ENCODE measurements around the gene PRDX5.
"Not testable (repeated sequence)": the region's sequence is repeated elsewhere in the genome, so short reads cannot be mapped to it uniquely, and the experiment has no call there.

Gene PRDX5

DNA sequence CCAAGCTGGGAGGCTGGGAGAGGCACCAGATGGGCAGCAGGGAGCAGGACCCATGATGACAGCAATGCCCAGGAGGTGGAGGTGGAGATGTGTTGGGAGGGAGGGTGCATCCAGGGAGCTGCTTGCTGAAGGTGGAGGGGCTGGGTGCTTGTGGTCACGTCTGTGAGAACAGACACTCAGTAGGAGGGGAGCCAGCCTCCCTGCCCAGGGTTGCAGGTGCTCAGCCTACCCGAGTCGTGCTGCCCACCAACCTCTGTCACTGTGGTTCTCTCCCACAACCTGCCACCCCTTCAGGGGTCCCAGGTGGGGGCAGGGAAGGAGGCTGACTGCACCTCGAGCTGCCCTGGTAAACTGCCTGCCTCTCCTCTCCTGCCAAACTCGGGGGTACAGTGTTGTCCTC, 5.5 kb downstream of the PRDX5 start:
- H3K27ac ChIP-seq (ENCODE audit: low read length) = no peak overlapping the region
- 0 out of 2 replicates have a peak, but pooled peaks cover 5% of the 10 kb centered on the region for H3K4me1 ChIP-seq (ENCODE audit: insufficient read depth, low read length)
- H3K36me3 ChIP-seq (ENCODE audit: insufficient read depth, low read depth, low read length) = peaks cover 27% of the 10 kb centered on the region
- no peak overlapping the region for H3K9ac ChIP-seq (ENCODE audit: low read depth, low read length)
- no peak overlapping the region for H3K4me3 ChIP-seq (ENCODE audit: low read length)
- no peaks in the 10 kb centered on the region for H3K9me3 ChIP-seq (ENCODE audit: insufficient read depth, low read depth, low read length)
- no peaks in the 10 kb centered on the region for H3K27me3 ChIP-seq (ENCODE audit: insufficient read depth, low read length)

DNA sequence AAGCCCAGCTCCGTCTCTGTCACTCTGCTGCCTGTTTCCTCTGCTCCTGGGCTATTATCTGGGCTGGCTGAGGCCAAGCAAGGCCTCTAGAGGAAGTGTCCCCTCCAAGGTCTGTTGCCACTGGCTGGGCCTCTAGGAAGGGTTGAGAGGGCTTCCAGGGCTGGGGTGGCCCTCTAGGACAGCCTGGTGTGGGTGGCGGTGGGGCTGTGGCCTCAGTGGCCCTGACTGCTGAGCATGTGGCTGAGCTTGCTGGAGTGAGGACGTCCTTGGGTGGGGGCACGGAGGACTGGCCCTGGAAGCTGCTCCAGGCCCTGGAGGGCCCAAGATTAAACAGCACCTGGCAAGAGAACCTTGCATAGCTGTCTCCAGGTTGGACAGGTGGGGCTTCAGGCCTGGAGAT, 6.1 kb downstream of the PRDX5 start:
- not testable (repeated sequence) for H3K9ac ChIP-seq (ENCODE audit: low read depth, low read length); H3K4me1 ChIP-seq (ENCODE audit: insufficient read depth, low read length); H3K27ac ChIP-seq (ENCODE audit: low read length); H3K27me3 ChIP-seq (ENCODE audit: insufficient read depth, low read length); H3K4me3 ChIP-seq (ENCODE audit: low read length); H3K9me3 ChIP-seq (ENCODE audit: insufficient read depth, low read depth, low read length)
- peaks cover 27% of the 10 kb centered on the region for H3K36me3 ChIP-seq (ENCODE audit: insufficient read depth, low read depth, low read length)

DNA sequence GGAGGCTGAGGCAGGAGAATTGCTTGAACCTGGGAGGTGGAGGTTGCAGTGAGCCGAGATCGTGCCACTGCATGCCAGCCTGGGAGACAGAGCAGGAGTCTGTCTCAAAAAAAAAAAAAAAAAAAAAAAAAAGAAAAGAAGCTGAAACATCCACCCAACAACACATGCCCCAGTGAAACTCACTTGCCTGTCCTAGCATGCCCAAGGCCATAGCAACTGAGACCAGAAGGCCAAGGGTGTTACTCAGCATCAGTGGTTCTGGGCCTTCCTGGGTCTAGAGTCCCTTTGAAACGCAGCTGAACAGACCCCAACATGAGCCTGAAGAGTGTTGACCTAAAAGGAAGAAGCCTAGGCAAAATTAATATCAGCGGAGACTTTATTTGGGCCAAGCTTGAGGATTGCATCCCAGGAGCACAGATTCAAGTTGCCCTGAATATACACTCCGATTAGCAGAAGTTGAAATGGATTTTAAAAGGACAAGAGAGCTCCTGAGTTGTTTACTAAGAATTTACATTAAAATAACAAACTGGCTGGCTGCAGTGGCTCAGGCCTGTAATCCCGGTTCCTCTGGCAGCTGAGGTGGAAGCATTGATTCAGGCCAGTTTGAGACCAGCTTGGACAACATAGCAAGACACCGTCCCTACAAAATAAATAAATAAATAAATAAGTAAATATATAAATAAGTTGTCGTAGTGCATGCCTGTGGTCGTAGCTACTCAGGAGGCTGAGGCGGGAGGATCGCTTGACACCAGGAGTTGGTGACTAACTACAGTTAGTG, 7.0 kb downstream of the PRDX5 start:
- H3K27ac ChIP-seq (ENCODE audit: low read length) = no peak overlapping the region
- no peaks in the 10 kb centered on the region for H3K9me3 ChIP-seq (ENCODE audit: insufficient read depth, low read depth, low read length)
- peak overlapping the region; percentile 23; the same call in 1 of the 2 replicates for H3K9ac ChIP-seq (ENCODE audit: low read depth, low read length)
- H3K36me3 ChIP-seq (ENCODE audit: insufficient read depth, low read depth, low read length) = peaks cover 27% of the 10 kb centered on the region
- H3K4me1 ChIP-seq (ENCODE audit: insufficient read depth, low read length) = 0 out of 2 replicates have a peak, but pooled peaks cover 3% of the 10 kb centered on the region
- H3K4me3 ChIP-seq (ENCODE audit: low read length) = no peak overlapping the region
- H3K27me3 ChIP-seq (ENCODE audit: insufficient read depth, low read length) = no peaks in the 10 kb centered on the region

DNA sequence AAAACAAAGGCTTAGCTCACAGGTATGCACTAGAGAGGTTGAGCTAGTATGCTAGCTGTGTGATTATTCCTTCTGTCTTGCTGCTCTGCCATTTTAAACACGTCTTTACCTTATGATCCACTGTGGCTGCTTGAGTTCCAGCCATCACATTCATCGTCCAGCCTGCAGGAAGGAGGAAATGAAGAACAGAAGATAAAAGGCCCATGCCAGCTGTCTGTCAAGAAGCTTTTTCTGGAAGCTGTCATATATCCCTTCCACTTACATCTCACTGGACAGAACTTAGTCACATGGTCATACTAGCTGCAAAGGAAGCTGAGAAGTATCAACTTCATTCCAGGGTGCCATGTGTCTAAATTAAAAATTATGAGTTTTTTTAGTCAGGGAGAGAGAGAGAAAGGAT, 9.5 kb downstream of the PRDX5 start:
- no peaks in the 10 kb centered on the region for H3K27me3 ChIP-seq (ENCODE audit: insufficient read depth, low read length)
- peaks cover 9% of the 10 kb centered on the region for H3K4me1 ChIP-seq (ENCODE audit: insufficient read depth, low read length)
- no peaks in the 10 kb centered on the region for H3K9me3 ChIP-seq (ENCODE audit: insufficient read depth, low read depth, low read length)
- H3K4me3 ChIP-seq (ENCODE audit: low read length) = no peak overlapping the region
- H3K36me3 ChIP-seq (ENCODE audit: insufficient read depth, low read depth, low read length) = 0 out of 2 replicates have a peak, but pooled peaks cover 7% of the 10 kb centered on the region
- no peak overlapping the region for H3K9ac ChIP-seq (ENCODE audit: low read depth, low read length)
- H3K27ac ChIP-seq (ENCODE audit: low read length) = no peak overlapping the region

DNA sequence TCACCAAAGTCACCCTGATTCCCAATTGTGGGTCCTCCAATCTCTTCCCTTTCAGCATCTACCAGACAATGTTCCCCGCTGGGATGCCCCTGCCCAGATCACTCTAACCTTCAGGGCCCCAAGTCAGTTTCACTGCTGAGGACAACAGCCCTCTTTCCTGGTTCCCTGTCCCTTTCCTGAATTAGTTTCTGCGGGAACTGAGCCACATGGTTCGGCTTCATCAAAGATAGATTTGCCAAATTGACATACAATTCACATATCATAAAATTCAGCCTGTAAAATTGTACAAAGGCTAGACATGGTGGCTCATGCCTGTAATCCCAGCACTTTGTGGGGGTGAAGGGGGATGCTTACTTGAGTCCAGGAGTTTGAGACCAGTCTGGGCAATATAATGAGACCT, 10.1 kb downstream of the PRDX5 start:
- Histone ChIP-seq H3K9me3 (ENCODE audit: insufficient read depth, low read depth, low read length) (no peaks in the 10 kb centered on the region), H3K27me3 (ENCODE audit: insufficient read depth, low read length) (no peaks in the 10 kb centered on the region), H3K9ac (ENCODE audit: low read depth, low read length) (no peak overlapping the region), H3K4me1 (ENCODE audit: insufficient read depth, low read length) (peaks cover 9% of the 10 kb centered on the region), H3K27ac (ENCODE audit: low read length) (no peak overlapping the region), H3K36me3 (ENCODE audit: insufficient read depth, low read depth, low read length) (0 out of 2 replicates have a peak, but pooled peaks cover under 1% of the 10 kb centered on the region), H3K4me3 (ENCODE audit: low read length) (no peak overlapping the region)

DNA sequence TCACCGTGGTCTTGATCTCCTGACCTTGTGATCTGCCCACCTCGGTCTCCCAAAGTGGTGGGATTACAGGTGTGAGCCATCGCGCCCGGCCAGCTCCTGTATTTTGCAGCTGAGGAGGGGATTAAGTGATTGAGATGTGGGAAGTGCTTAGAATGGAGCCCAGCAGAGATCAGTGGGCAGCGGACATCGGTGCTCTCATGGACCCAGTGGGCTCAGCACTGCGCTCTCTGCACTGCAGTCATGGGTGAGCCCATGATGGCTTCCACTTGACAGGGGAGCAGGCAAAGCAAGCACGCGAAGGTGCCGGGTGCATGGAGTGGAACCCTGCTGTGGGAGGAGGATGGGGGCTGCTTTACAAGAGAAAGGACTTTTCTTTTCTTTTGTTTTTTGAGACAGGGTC, 13.0 kb downstream of the PRDX5 start:
- Histone ChIP-seq H3K9ac (ENCODE audit: low read depth, low read length) (no peak overlapping the region), H3K27ac (ENCODE audit: low read length) (no peak overlapping the region), H3K9me3 (ENCODE audit: insufficient read depth, low read depth, low read length) (no peaks in the 10 kb centered on the region), H3K36me3 (ENCODE audit: insufficient read depth, low read depth, low read length) (no peaks in the 10 kb centered on the region), H3K27me3 (ENCODE audit: insufficient read depth, low read length) (no peaks in the 10 kb centered on the region), H3K4me3 (ENCODE audit: low read length) (no peak overlapping the region), H3K4me1 (ENCODE audit: insufficient read depth, low read length) (peaks cover 6% of the 10 kb centered on the region)

DNA sequence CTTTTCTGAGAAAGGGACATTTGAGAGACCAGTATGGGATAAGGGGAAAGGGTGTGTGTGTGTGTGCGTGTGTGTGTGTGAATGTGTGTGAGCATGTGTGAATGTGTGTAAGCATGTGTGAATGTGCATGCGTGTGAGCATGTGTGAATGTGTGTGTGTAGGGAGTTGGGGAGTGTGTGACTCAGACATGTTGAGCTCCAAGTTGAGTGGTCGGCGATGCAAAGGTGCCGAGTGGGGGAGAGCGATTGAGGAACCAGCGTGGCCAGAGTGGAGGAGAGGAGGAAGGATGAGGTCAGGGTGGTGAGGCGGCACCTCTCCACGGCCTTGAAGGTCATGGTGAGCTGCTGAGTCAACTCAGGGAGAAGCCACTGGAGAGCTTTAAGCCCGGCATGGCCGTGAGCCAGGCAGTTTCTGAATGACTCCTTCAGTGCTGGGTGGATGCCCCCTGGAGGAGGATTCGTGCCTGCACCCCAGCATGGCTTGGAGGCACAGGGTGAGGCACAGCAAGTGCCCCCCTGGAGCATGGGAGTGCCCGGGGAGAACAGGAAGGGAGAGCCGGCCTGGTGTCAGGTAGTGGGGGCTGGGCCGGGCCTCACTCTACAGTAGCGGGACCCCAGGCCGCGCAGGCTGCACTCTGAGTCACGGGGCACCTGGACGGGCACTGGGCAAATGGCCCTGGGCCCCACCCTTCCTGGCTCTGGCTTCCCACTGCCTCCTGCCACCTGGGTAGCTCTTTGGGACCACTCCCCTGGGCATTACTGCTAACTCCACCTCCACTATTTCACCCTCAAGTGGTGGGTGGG, 13.8 kb downstream of the PRDX5 start:
- Histone ChIP-seq H3K27ac (ENCODE audit: low read length) (no peak overlapping the region), H3K9ac (ENCODE audit: low read depth, low read length) (no peak overlapping the region), H3K4me3 (ENCODE audit: low read length) (no peak overlapping the region), H3K9me3 (ENCODE audit: insufficient read depth, low read depth, low read length) (no peaks in the 10 kb centered on the region), H3K4me1 (ENCODE audit: insufficient read depth, low read length) (peaks cover 6% of the 10 kb centered on the region), H3K36me3 (ENCODE audit: insufficient read depth, low read depth, low read length) (no peaks in the 10 kb centered on the region), H3K27me3 (ENCODE audit: insufficient read depth, low read length) (no peaks in the 10 kb centered on the region)

DNA sequence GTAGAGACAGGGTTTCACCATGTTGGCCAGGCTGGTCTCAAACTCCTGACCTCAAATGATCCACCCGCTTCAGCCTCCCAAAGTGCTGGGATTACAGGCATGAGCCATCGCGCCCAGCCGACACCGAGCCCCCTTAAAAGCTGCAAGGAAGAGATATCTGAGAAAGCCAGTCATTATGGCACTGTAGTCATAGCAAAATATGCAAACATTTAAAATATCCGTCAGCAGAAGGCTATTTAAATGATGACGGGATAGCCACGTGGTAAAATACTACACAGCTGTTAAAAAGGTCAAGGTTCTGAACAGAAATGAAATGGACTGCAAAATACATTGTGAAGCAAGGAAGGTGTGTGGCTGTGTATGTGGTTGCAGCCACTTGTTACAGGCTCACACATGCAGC, 15.6 kb downstream of the PRDX5 start:
- no peak overlapping the region for H3K9ac ChIP-seq (ENCODE audit: low read depth, low read length)
- H3K27me3 ChIP-seq (ENCODE audit: insufficient read depth, low read length) = no peaks in the 10 kb centered on the region
- no peaks in the 10 kb centered on the region for H3K9me3 ChIP-seq (ENCODE audit: insufficient read depth, low read depth, low read length)
- no peaks in the 10 kb centered on the region for H3K36me3 ChIP-seq (ENCODE audit: insufficient read depth, low read depth, low read length)
- no peak overlapping the region for H3K4me3 ChIP-seq (ENCODE audit: low read length)
- H3K4me1 ChIP-seq (ENCODE audit: insufficient read depth, low read length) = peaks cover 6% of the 10 kb centered on the region
- no peak overlapping the region for H3K27ac ChIP-seq (ENCODE audit: low read length)

DNA sequence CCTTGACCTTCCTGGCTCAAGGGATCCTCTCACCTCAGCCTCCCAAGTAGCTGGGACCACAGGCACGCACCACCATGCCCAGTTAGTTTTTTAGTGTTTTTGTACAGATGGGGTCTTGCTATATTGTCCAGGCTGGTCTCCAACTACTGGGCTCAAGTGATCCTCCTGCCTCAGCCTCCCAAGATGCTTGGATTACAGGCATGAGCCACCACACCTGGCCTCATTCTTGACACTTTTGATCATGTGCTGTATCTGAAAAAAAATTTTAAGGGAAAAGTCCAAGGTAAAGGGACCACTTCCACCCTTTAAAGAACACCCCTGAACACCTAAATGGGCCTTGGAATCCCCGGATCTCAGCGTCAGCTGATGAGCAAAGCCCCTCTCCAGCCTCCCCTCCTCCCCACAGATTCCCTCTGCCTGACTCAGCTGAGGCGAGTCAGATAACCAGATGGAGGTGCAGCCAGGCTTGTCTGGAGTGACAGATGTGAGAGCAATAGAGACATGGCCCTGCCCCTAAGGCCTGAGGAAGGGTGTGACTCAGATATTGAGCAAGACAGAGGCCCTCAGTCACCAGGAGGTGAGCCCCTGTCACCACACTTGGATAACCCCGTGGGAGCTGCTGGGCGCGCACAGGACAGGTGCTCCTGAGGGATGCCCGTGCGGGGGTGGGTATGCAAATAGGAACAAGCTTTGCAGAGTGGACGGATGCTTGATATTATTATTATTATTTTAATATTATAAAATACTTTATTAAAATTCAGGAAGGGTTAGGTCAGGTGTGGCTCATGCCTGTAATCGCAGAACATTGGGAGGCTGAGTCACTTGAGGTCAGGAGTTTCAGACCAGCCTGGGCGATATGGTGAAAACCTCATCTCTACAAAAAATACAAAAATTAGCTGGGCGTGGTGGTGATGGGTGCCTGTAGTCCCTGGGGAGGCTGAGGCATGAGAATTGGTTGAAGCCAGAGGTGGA, 17.1 kb downstream of the PRDX5 start:
- Histone ChIP-seq H3K9me3 (ENCODE audit: insufficient read depth, low read depth, low read length) (no peaks in the 10 kb centered on the region), H3K4me3 (ENCODE audit: low read length) (no peak overlapping the region), H3K9ac (ENCODE audit: low read depth, low read length) (no peak overlapping the region), H3K27me3 (ENCODE audit: insufficient read depth, low read length) (peaks cover 9% of the 10 kb centered on the region), H3K4me1 (ENCODE audit: insufficient read depth, low read length) (peaks cover 6% of the 10 kb centered on the region), H3K27ac (ENCODE audit: low read length) (no peak overlapping the region), H3K36me3 (ENCODE audit: insufficient read depth, low read depth, low read length) (no peaks in the 10 kb centered on the region)

DNA sequence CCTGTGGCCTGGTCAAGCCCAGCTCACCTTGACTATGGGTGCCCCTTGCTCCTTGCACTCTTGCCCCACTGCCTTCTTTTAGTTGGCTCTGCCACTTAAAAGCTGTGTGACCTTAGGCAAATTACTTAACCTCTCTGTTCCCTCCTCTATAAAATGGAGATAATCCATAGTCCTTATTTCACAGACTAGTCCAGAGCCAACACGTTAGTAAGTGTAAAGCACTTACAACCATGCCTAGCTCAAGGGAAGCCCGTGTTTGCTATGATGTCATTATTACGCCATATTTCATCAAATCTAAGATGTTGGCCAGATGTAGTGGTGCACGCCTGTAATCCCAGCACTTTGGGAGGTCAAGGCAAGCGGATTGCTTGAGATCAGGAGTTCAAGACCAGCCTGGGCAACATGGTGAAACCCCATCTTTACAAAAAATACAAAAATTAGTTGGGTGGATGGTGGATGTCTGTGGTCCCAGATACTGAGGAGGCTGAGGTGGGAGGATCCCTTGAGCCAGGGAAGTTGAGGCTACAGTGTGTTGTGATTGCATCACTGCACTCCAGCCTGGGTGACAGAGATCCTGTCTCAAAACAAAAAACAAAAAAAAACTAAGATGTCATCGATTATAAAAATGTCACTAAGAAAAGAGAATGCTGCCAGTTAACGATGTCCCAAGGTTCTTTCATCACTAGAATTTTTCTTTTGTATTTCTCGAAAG, 19.8 kb downstream of the PRDX5 start:
- H3K9ac ChIP-seq (ENCODE audit: low read depth, low read length) = no peak overlapping the region
- no peaks in the 10 kb centered on the region for H3K9me3 ChIP-seq (ENCODE audit: insufficient read depth, low read depth, low read length)
- H3K4me3 ChIP-seq (ENCODE audit: low read length) = no peak overlapping the region
- H3K36me3 ChIP-seq (ENCODE audit: insufficient read depth, low read depth, low read length) = no peaks in the 10 kb centered on the region
- peaks cover 5% of the 10 kb centered on the region; the same call in 1 of the 2 replicates for H3K4me1 ChIP-seq (ENCODE audit: insufficient read depth, low read length)
- peaks cover 20% of the 10 kb centered on the region for H3K27me3 ChIP-seq (ENCODE audit: insufficient read depth, low read length)
- no peak overlapping the region for H3K27ac ChIP-seq (ENCODE audit: low read length)

DNA sequence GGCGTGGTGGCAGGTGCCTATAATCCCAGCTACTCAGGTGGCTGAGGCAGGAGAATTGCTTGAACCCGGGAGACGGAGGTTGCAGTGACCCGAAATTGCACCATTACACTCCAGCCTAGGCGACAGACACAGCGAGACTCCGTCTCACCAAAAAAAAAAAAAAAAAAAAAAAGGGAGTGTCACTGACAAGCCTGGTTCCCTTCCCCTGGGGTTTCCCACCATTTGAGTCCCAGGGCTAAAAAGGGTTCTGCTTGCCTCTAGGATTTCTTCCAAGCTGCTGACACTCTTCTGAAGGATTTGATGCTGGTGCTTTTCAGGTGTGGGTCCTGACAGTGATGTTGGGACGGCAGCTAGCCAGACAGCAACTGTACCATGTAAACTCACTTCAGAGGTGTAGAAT, 20.8 kb downstream of the PRDX5 start:
- Histone ChIP-seq H3K4me3 (ENCODE audit: low read length) (no peak overlapping the region), H3K4me1 (ENCODE audit: insufficient read depth, low read length) (peaks cover 5% of the 10 kb centered on the region; the same call in 1 of the 2 replicates), H3K9ac (ENCODE audit: low read depth, low read length) (no peak overlapping the region), H3K27ac (ENCODE audit: low read length) (no peak overlapping the region), H3K36me3 (ENCODE audit: insufficient read depth, low read depth, low read length) (no peaks in the 10 kb centered on the region), H3K27me3 (ENCODE audit: insufficient read depth, low read length) (peaks cover 20% of the 10 kb centered on the region), H3K9me3 (ENCODE audit: insufficient read depth, low read depth, low read length) (no peaks in the 10 kb centered on the region)

Data from iPS-20b (cell line).